Measurements from ENCODE around the gene ANO8. TPM values are rescaled to one million over a fixed set of nuclear protein-coding genes. Genes with fewer than 3 reads are reported as not detected.

Gene ANO8
- total and polyA plus RNA-seq, 2 of the 8 experiments (the other 6 are each of a cell fraction or from before 2014, with no cell fraction given) = 9.5 to 20.7 TPM

DNA sequence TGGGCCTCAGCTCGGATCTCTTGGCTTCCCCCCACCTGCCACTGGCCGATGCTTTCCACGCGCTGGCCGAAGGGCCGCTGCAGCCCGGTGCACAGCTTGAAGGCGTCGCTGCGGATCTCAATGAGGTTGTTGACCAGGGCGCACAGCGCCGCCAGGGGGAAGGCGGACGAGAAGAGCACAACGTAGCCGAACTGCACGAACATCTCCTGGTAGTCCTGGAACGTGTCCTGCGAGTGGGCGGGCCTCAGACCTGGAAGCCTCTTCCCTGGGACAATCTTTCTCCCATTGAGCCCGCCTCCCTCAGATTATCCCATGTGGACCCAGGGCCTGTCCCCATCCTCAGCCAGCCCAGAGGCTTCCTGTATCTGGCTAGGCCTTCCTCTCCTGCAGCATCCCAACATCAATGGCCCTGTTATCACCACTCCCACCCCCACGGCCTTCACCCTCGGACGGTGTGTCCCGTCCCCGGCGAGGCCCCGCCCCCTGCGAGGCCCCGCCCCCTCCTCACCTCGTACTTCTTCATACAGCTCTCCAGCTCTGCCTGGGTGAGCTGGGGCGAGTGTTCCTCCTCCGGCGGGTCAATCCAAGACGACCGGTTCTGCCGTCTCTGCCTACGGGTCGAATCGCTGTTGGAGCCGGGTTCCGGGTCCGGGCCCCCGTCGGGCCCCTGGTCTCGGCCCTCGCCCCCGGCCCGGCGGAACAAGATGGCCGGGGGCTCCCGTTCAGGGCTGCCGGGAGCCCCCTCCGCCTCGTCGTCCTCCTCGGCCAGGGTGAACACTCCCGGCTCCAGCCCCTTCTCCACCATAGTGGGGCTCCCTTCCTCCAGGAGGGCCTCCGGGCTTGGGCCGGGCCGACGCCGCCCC is 6.8 kb downstream of the ANO8 start (continued):
- peak; percentile 25 for TF ChIP-seq SAP30 (IDR thresholded peaks at IDR 0.05; ENCODE audit: insufficient read depth, insufficient replicate concordance, low read length)
- peak; percentile 77; the same call in 1 of the 2 replicates for TF ChIP-seq RBBP5 (IDR thresholded peaks at IDR 0.05; ENCODE audit: borderline replicate concordance, low read depth, low read length)
- TF ChIP-seq RNF2 (IDR thresholded peaks at IDR 0.05; ENCODE audit: borderline replicate concordance, low read depth, low read length, missing control alignments, poor library complexity, severe bottlenecking) = no peak
- TF ChIP-seq RAD21 (IDR thresholded peaks at IDR 0.05 in 1 of 2, conservative IDR thresholded peaks at IDR 0.05 in 1 of 2; ENCODE audit: low read depth in 2 of 2, low read length in 2 of 2) = peak; percentile 50 to 62; a peak in 3 of 4 replicates
- TF ChIP-seq CHD1 (IDR thresholded peaks at IDR 0.05; ENCODE audit: low read depth, low read length) = no peak
- no peak for TF ChIP-seq TCF12 (IDR thresholded peaks at IDR 0.05; ENCODE audit: low read depth, low read length)
- TF ChIP-seq SRF (IDR thresholded peaks at IDR 0.05; ENCODE audit: low read depth, low read length) = no peak
- no peak for TF ChIP-seq RFX5 (IDR thresholded peaks at IDR 0.05; ENCODE audit: borderline replicate concordance, low read depth, low read length)
- TF ChIP-seq SP2 (IDR thresholded peaks at IDR 0.05; ENCODE audit: low read length) = no peak
- no peak for TF ChIP-seq GTF2F1 (IDR thresholded peaks at IDR 0.05; ENCODE audit: borderline replicate concordance, low read depth, low read length)
- 0 out of 2 replicates have a peak, but pooled peaks have one; percentile 13 for TF ChIP-seq TBP (IDR thresholded peaks at IDR 0.05; ENCODE audit: low read depth, low read length)
- no peak for TF ChIP-seq JUND (IDR thresholded peaks at IDR 0.05; ENCODE audit: low read length)
- TF ChIP-seq BRCA1 (IDR thresholded peaks at IDR 0.05; ENCODE audit: low read depth, low read length) = no peak; the same call in 1 of the 2 replicates
- TF ChIP-seq KDM5A (IDR thresholded peaks at IDR 0.05; ENCODE audit: low read length) = no peak
- TF ChIP-seq NANOG (IDR thresholded peaks at IDR 0.05; ENCODE audit: insufficient read depth, low read depth, low read length, poor library complexity, severe bottlenecking) = no peak
- TF ChIP-seq HDAC6 (IDR thresholded peaks at IDR 0.05; ENCODE audit: low read depth, low read length) = no peak
- no peak for TF ChIP-seq SP4 (IDR thresholded peaks at IDR 0.05; ENCODE audit: low read length)
- TF ChIP-seq TEAD4 (IDR thresholded peaks at IDR 0.05; ENCODE audit: low read depth, low read length) = 0 out of 2 replicates have a peak, but pooled peaks have one; percentile 2
- no peak for TF ChIP-seq ZNF274 (IDR thresholded peaks at IDR 0.05; ENCODE audit: borderline replicate concordance, extremely low read depth, low read length)
- TF ChIP-seq, protein P1, sequence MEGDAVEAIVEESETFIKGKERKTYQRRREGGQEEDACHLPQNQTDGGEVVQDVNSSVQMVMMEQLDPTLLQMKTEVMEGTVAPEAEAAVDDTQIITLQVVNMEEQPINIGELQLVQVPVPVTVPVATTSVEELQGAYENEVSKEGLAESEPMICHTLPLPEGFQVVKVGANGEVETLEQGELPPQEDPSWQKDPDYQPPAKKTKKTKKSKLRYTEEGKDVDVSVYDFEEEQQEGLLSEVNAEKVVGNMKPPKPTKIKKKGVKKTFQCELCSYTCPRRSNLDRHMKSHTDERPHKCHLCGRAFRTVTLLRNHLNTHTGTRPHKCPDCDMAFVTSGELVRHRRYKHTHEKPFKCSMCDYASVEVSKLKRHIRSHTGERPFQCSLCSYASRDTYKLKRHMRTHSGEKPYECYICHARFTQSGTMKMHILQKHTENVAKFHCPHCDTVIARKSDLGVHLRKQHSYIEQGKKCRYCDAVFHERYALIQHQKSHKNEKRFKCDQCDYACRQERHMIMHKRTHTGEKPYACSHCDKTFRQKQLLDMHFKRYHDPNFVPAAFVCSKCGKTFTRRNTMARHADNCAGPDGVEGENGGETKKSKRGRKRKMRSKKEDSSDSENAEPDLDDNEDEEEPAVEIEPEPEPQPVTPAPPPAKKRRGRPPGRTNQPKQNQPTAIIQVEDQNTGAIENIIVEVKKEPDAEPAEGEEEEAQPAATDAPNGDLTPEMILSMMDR (IDR thresholded peaks at IDR 0.05; ENCODE audit: control extremely low read depth in 1 of 3, insufficient read depth in 1 of 3, low read depth in 1 of 3, low read length in 3 of 3) = peak; percentile 75 to 87 (median 85)

Data from H1 (cell line).